Measurements from ENCODE around the gene PPM1H.

The PPM1H gene

DNA sequence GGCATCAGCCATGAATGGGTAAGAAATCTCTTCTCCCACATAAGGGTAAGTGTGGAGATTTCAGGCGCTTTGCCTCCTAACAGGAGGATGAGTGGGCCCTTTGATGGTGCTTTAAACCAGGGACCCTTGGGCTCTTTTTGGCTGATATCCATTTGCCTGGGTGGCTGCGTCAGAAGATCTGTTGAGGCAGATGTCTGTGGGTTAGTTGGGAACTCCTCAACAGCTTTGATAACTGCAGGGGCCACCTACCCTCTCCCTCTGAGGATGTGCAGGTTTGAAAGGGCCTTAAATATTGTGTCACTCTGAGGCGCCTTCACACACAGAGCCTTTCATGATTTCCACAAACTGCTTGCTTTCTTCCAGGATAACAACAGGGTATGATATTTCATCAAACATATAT lies 210.7 kb downstream of the PPM1H start:
- Histone ChIP-seq H3K9ac (ENCODE audit: low read length) (no peak overlapping the region), H3K27me3 (ENCODE audit: control insufficient read depth, insufficient read depth, low read length) (no peaks in the 10 kb centered on the region), H3K36me3 (ENCODE audit: control insufficient read depth, insufficient read depth, low read length) (no peaks in the 10 kb centered on the region), H3K4me3 (ENCODE audit: low read length) (no peak overlapping the region), H3K4me1 (ENCODE audit: control insufficient read depth, insufficient read depth, low read length) (peaks cover 2% of the 10 kb centered on the region), H3K27ac (ENCODE audit: low read depth, low read length) (no peak overlapping the region)

DNA sequence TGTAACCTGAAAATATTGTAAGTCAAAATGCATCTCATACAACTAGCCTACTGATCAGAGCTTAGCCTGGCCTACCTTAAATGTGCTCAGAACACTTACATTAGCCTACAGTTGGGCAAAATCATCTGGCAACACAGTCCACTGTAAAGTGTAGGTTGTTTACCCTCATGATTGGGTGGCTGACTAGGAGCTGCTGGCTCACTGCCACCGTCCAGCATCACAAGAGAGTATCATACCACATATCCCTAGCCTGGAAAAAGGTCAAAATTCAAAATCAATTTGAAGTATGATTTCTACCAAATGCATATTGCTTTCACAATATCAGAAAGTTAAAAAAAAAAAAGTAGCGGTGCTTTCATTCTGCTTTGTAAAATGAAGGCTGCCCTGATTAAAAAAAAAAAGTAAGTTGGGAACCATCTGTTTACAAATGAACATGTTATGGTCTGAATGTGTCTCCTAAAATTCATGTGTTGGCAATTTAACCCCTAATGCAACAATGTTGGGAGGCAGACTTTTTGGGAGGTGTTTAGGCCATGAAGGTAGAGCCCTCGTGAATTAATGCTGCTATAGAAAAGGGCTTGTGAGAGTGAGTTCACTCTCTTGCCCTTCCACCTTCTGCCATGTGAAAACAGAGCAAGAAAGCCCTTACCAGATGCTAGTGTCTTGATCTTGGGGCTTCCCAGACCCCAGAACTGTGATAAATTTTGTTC lies 211.8 kb downstream of the PPM1H start:
- Histone ChIP-seq H3K36me3 (ENCODE audit: control insufficient read depth, insufficient read depth, low read length) (no peaks in the 10 kb centered on the region), H3K4me1 (ENCODE audit: control insufficient read depth, insufficient read depth, low read length) (peaks cover 2% of the 10 kb centered on the region), H3K27me3 (ENCODE audit: control insufficient read depth, insufficient read depth, low read length) (no peaks in the 10 kb centered on the region), H3K4me3 (ENCODE audit: low read length) (no peak overlapping the region), H3K9ac (ENCODE audit: low read length) (no peak overlapping the region), H3K27ac (ENCODE audit: low read depth, low read length) (no peak overlapping the region)

DNA sequence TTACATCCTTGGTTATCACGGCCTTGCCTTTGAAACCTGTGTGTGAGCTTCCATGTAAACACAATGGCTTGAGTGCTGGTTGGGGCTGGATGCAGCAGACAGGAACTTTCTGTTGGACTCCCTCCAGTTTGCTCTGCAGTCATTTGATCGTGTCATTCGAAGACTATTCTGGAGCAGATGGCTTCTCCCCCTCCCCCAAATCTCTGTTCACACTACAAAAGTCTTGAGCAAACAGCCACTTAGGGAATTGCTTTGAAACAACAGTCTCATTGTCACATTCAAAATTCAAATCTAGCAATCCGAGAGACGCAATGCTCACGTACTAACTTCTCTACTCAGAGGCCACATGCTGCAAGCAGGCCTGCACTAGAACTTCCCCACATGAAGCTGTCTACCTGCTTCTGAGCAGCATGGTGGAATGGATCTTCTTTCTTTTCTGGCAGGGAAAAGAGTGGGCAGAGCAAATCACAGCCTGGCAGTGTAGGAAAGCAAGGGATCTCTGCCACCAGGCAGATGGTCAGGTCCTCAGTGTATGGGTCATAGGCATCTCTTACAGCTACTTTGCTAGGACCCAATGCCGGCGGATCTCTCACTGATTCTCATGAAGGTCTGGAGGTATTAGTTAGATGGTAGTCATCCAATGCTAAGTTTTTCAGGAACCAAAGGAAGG lies 214.2 kb downstream of the PPM1H start:
- Histone ChIP-seq H3K4me1 (ENCODE audit: control insufficient read depth, insufficient read depth, low read length) (peaks cover 2% of the 10 kb centered on the region), H3K27ac (ENCODE audit: low read depth, low read length) (no peak overlapping the region)

DNA sequence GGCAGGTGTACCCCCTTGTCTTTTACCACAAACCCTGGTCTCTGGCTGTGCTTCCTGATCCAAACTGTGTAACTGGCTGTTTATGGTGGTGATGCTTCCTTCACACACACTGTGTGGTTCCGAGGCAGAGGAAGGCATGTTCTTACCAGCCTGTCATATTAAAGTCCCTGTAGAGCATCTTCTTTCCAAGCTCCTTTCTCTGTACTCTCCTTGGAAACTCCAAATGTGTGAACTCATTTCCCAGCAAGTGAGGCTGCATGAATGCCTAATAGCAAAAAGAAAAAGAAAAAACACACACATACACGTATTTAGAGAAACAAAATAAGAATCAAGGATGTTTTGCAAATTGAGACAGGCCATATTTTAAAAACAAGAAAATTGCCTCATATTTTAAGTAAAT lies 214.9 kb downstream of the PPM1H start:
- Histone ChIP-seq H3K4me1 (ENCODE audit: control insufficient read depth, insufficient read depth, low read length) (peaks cover under 1% of the 10 kb centered on the region), H3K4me3 (ENCODE audit: low read length) (no peak overlapping the region), H3K9ac (ENCODE audit: low read length) (no peak overlapping the region), H3K27me3 (ENCODE audit: control insufficient read depth, insufficient read depth, low read length) (no peaks in the 10 kb centered on the region), H3K27ac (ENCODE audit: low read depth, low read length) (no peak overlapping the region), H3K36me3 (ENCODE audit: control insufficient read depth, insufficient read depth, low read length) (no peaks in the 10 kb centered on the region)

More for the DNA sequence above, 214.2 kb downstream of the PPM1H start:
- Histone ChIP-seq H3K27me3 (ENCODE audit: control insufficient read depth, insufficient read depth, low read length) (no peaks in the 10 kb centered on the region), H3K4me3 (ENCODE audit: low read length) (no peak overlapping the region), H3K9ac (ENCODE audit: low read length) (no peak overlapping the region), H3K36me3 (ENCODE audit: control insufficient read depth, insufficient read depth, low read length) (no peaks in the 10 kb centered on the region)

DNA sequence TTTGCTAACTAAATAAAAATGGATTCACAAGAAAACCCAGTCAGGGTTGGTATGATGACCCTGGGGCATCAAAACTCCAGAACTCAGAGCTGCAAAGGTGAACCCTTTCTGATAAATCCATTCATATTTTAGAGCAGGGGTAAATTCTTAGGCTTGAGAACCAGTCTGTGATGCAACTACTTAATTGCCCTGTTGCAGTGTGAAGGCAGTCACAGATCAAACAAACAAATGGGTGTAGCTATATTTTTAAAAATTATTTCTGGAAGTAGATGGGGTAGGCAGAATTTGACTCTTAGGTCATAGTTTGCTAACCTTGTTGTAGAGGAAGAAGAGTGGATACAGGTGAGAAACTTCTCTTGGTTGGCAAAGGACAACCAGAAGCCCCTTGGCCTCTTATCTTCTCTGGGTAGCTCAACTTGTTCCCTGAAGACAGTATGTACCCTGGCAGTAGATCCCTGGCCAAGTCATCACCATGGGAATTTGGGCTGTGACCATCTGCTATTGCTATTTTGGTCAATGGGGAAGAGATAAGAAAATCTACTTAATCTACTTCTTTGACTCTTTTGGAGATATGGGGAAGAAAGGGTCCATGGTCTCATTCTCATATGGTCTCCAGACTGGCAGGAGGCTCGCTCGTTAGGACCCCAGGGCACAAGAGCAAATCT lies 216.1 kb downstream of the PPM1H start:
- Histone ChIP-seq H3K4me3 (ENCODE audit: low read length) (no peak overlapping the region), H3K9ac (ENCODE audit: low read length) (no peak overlapping the region)

GRCh38 chr12:62717643-62718042 lies 217.3 kb downstream of the PPM1H start:
- Histone ChIP-seq H3K4me1 (ENCODE audit: control insufficient read depth, insufficient read depth, low read length) (no peaks in the 10 kb centered on the region), H3K27ac (ENCODE audit: low read depth, low read length) (no peak overlapping the region), H3K36me3 (ENCODE audit: control insufficient read depth, insufficient read depth, low read length) (no peaks in the 10 kb centered on the region), H3K27me3 (ENCODE audit: control insufficient read depth, insufficient read depth, low read length) (no peaks in the 10 kb centered on the region), H3K9ac (ENCODE audit: low read length) (no peak overlapping the region), H3K4me3 (ENCODE audit: low read length) (no peak overlapping the region)

More for the DNA sequence above, 216.1 kb downstream of the PPM1H start:
- H3K4me1 ChIP-seq (ENCODE audit: control insufficient read depth, insufficient read depth, low read length), result no peaks in the 10 kb centered on the region
- no peaks in the 10 kb centered on the region for H3K27me3 ChIP-seq (ENCODE audit: control insufficient read depth, insufficient read depth, low read length)
- H3K36me3 ChIP-seq (ENCODE audit: control insufficient read depth, insufficient read depth, low read length), result no peaks in the 10 kb centered on the region
- no peak overlapping the region for H3K27ac ChIP-seq (ENCODE audit: low read depth, low read length)

GRCh38 chr12:62716866-62717525 lies 218.0 kb downstream of the PPM1H start:
- Histone ChIP-seq H3K4me1 (ENCODE audit: control insufficient read depth, insufficient read depth, low read length) (no peaks in the 10 kb centered on the region), H3K27ac (ENCODE audit: low read depth, low read length) (no peak overlapping the region)

GRCh38 chr12:62716037-62716436 lies 218.9 kb downstream of the PPM1H start:
- no peaks in the 10 kb centered on the region for H3K36me3 ChIP-seq (ENCODE audit: control insufficient read depth, insufficient read depth, low read length)
- H3K4me3 ChIP-seq (ENCODE audit: low read length), result no peak overlapping the region
- no peak overlapping the region for H3K9ac ChIP-seq (ENCODE audit: low read length)
- H3K27ac ChIP-seq (ENCODE audit: low read depth, low read length), result no peak overlapping the region
- peaks cover 6% of the 10 kb centered on the region for H3K4me1 ChIP-seq (ENCODE audit: control insufficient read depth, insufficient read depth, low read length)
- H3K27me3 ChIP-seq (ENCODE audit: control insufficient read depth, insufficient read depth, low read length), result no peaks in the 10 kb centered on the region

More at GRCh38 chr12:62716866-62717525, 218.0 kb downstream of the PPM1H start:
- no peak overlapping the region for H3K9ac ChIP-seq (ENCODE audit: low read length)
- H3K27me3 ChIP-seq (ENCODE audit: control insufficient read depth, insufficient read depth, low read length), result no peaks in the 10 kb centered on the region
- no peak overlapping the region for H3K4me3 ChIP-seq (ENCODE audit: low read length)
- H3K36me3 ChIP-seq (ENCODE audit: control insufficient read depth, insufficient read depth, low read length), result no peaks in the 10 kb centered on the region

- Histone ChIP-seq H3K4me1 (ENCODE audit: control insufficient read depth, insufficient read depth, low read length) (peaks cover 6% of the 10 kb centered on the region), H3K27ac (ENCODE audit: low read depth, low read length) (no peak overlapping the region), H3K9ac (ENCODE audit: low read length) (no peak overlapping the region), H3K27me3 (ENCODE audit: control insufficient read depth, insufficient read depth, low read length) (no peaks in the 10 kb centered on the region), H3K36me3 (ENCODE audit: control insufficient read depth, insufficient read depth, low read length) (no peaks in the 10 kb centered on the region), H3K4me3 (ENCODE audit: low read length) (no peak overlapping the region)
Measured at GRCh38 chr12:62714774-62715721, 219.9 kb downstream of the PPM1H start.

- H3K9ac ChIP-seq (ENCODE audit: low read length), result no peak overlapping the region
Measured at GRCh38 chr12:62714181-62714773, 220.7 kb downstream of the PPM1H start.

DNA sequence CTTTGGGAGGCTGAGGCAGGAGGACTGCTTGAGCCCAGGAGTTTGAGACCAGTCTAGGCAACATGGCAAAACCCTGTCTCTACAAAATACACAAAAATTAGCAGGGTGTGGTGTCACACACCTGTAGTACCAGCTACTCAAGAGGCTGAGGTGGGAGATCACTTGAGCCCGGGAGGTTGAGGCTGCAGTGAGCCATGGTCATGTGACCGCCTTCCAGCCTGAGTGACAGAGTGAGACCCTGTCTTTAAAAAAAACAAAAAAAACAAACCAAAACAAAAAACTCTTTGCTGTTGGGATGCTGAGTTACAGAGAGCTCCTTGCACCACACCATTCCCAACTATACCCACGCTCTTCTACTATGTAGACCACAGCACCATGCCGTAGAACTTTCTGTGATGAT lies 221.2 kb downstream of the PPM1H start:
- Histone ChIP-seq H3K27ac (ENCODE audit: low read depth, low read length) (no peak overlapping the region), H3K4me3 (ENCODE audit: low read length) (no peak overlapping the region), H3K36me3 (ENCODE audit: control insufficient read depth, insufficient read depth, low read length) (no peaks in the 10 kb centered on the region), H3K27me3 (ENCODE audit: control insufficient read depth, insufficient read depth, low read length) (no peaks in the 10 kb centered on the region), H3K9ac (ENCODE audit: low read length) (no peak overlapping the region), H3K4me1 (ENCODE audit: control insufficient read depth, insufficient read depth, low read length) (peaks cover 6% of the 10 kb centered on the region)

More at GRCh38 chr12:62714181-62714773, 220.7 kb downstream of the PPM1H start:
- H3K27ac ChIP-seq (ENCODE audit: low read depth, low read length), result peak overlapping the region; percentile 10
- no peak overlapping the region for H3K4me3 ChIP-seq (ENCODE audit: low read length)
- H3K27me3 ChIP-seq (ENCODE audit: control insufficient read depth, insufficient read depth, low read length), result no peaks in the 10 kb centered on the region
- peaks cover 6% of the 10 kb centered on the region for H3K4me1 ChIP-seq (ENCODE audit: control insufficient read depth, insufficient read depth, low read length)
- no peaks in the 10 kb centered on the region for H3K36me3 ChIP-seq (ENCODE audit: control insufficient read depth, insufficient read depth, low read length)
